Measurements from ENCODE around the gene PNMA6F. TPM values are rescaled to one million over a fixed set of nuclear protein-coding genes. Genes with fewer than 3 reads are reported as not detected.

Gene PNMA6F
- total RNA-seq, 1 donor from 2014 or later: not detected

DNA sequence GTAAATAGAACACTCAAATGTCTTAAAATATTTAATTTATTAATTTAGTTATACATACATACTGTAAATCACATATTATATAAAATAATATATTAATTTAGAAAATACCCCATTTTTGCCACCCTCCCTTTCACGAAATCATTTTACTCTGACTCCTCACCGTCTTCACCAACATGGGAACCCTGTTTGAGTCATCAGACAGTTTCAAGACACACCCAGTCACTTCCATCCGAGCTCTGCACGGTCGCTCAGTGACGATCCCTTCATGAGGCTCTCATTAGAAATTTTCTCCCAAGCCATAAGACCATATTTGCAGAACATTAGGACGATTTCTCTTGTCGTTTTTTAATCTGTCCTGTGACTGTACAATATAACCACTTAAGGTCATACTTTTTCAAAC is 26.9 kb upstream of the PNMA6F start:
- Histone ChIP-seq H2AFZ (replicated peaks) (no peak overlapping the region), H4K20me1 (ENCODE audit: low read depth) (no peaks in the 10 kb centered on the region), H3K79me2 (ENCODE audit: low read depth) (no peaks in the 10 kb centered on the region), H3K36me3 (no peaks in the 10 kb centered on the region), H3K27me3 (no peaks in the 10 kb centered on the region), H3K4me3 (no peak overlapping the region), H3F3A (ENCODE audit: low read depth) (no peaks in the 10 kb centered on the region), H3K9ac (no peak overlapping the region), H3K4me1 (no peaks in the 10 kb centered on the region), H3K27ac (no peak overlapping the region), H3K9me3 (ENCODE audit: low read depth) (no peaks in the 10 kb centered on the region), H3K4me2 (no peak overlapping the region)
- Mint-ChIP-seq H3K27me3 (ENCODE audit: insufficient read depth, low read depth) (peaks cover 2% of the 10 kb centered on the region), H3K4me3 (no peak overlapping the region), H3K9me3 (peaks cover 24% of the 10 kb centered on the region), H3K4me1 (no peaks in the 10 kb centered on the region), H3K36me3 (peaks cover 27% of the 10 kb centered on the region), H3K27ac (no peak overlapping the region)
- TF ChIP-seq EZH2 (IDR thresholded peaks at IDR 0.05) (no peak), EZH2phosphoT487 (IDR thresholded peaks at IDR 0.05) (no peak)
- TF ChIP-seq, protein P1, sequence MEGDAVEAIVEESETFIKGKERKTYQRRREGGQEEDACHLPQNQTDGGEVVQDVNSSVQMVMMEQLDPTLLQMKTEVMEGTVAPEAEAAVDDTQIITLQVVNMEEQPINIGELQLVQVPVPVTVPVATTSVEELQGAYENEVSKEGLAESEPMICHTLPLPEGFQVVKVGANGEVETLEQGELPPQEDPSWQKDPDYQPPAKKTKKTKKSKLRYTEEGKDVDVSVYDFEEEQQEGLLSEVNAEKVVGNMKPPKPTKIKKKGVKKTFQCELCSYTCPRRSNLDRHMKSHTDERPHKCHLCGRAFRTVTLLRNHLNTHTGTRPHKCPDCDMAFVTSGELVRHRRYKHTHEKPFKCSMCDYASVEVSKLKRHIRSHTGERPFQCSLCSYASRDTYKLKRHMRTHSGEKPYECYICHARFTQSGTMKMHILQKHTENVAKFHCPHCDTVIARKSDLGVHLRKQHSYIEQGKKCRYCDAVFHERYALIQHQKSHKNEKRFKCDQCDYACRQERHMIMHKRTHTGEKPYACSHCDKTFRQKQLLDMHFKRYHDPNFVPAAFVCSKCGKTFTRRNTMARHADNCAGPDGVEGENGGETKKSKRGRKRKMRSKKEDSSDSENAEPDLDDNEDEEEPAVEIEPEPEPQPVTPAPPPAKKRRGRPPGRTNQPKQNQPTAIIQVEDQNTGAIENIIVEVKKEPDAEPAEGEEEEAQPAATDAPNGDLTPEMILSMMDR (IDR thresholded peaks at IDR 0.05): no peak
- no peak for DNase-seq (ENCODE audit: low spot score)

DNA sequence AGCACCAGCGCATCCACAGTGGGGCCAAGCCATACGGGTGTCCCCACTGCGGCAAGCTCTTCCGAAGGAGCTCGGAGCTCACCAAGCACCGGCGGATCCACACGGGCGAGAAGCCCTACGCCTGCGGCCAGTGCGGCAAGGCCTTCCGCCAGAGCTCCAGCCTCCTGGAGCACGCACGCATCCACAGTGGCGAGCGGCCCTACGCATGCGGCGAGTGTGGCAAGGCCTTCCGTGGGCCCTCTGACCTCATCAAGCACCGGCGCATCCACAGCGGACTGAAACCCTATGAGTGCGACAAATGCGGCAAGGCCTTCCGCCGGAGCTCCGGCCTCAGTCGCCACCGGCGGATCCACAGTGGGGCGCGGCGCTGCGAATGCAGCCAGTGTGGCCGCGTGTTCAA is 26.0 kb upstream of the PNMA6F start:
- Histone ChIP-seq H2AFZ (replicated peaks) (no peak overlapping the region), H3K36me3 (no peaks in the 10 kb centered on the region), H3K27ac (no peak overlapping the region), H3K4me1 (no peaks in the 10 kb centered on the region), H3K79me2 (ENCODE audit: low read depth) (no peaks in the 10 kb centered on the region), H4K20me1 (ENCODE audit: low read depth) (no peaks in the 10 kb centered on the region), H3K9ac (no peak overlapping the region), H3K27me3 (no peaks in the 10 kb centered on the region), H3K4me2 (no peak overlapping the region), H3K9me3 (ENCODE audit: low read depth) (no peaks in the 10 kb centered on the region), H3F3A (ENCODE audit: low read depth) (no peaks in the 10 kb centered on the region), H3K4me3 (no peak overlapping the region)
- Mint-ChIP-seq H3K27me3 (ENCODE audit: insufficient read depth, low read depth) (peaks cover 2% of the 10 kb centered on the region), H3K9me3 (peaks cover 24% of the 10 kb centered on the region), H3K36me3 (peaks cover 27% of the 10 kb centered on the region), H3K4me3 (no peak overlapping the region), H3K27ac (no peak overlapping the region), H3K4me1 (no peaks in the 10 kb centered on the region)
- DNase-seq (ENCODE audit: low spot score): no peak
- TF ChIP-seq EZH2phosphoT487 (IDR thresholded peaks at IDR 0.05) (no peak), EZH2 (IDR thresholded peaks at IDR 0.05) (no peak)
- TF ChIP-seq, protein P1 (IDR thresholded peaks at IDR 0.05): no peak

DNA sequence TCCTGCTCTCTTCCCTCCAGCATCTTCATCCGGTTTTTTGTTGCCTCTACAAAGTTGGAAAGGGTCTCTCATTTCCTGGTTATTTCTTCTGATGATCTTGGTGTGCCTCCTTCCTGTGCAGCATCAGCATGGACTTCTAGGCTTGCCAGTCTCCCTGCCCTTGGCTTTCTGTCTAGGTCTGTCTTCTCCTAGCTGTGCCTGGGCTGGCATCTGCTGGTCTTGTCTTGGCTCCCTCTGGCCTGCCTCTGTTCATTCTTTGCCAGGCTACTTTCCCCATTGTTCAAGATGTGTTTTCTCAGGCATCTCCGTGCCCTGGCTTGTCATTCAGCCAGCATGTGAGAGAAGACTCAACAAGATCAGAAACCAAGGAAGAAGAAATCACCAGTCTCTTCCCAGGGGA is 22.1 kb upstream of the PNMA6F start:
- H3F3A ChIP-seq (ENCODE audit: low read depth): no peaks in the 10 kb centered on the region
- TF ChIP-seq EZH2phosphoT487 (IDR thresholded peaks at IDR 0.05): no peak
- TF ChIP-seq, protein P1 (IDR thresholded peaks at IDR 0.05): no peak
- TF ChIP-seq EZH2 (IDR thresholded peaks at IDR 0.05): no peak
- Mint-ChIP-seq H3K4me3 (no peak overlapping the region), H3K9me3 (peaks cover 19% of the 10 kb centered on the region), H3K36me3 (peaks cover 32% of the 10 kb centered on the region), H3K27ac (no peak overlapping the region), H3K4me1 (no peaks in the 10 kb centered on the region), H3K27me3 (ENCODE audit: insufficient read depth, low read depth) (peaks cover 2% of the 10 kb centered on the region)
- no peak for DNase-seq (ENCODE audit: low spot score)
- H3K27ac ChIP-seq: no peak overlapping the region
- H3K4me2 ChIP-seq: no peak overlapping the region
- no peak overlapping the region for H3K4me3 ChIP-seq
- peaks cover 6% of the 10 kb centered on the region for H3K79me2 ChIP-seq (ENCODE audit: low read depth)
- no peak overlapping the region for H2AFZ ChIP-seq (replicated peaks)
- no peaks in the 10 kb centered on the region for H3K4me1 ChIP-seq
- H3K36me3 ChIP-seq: peaks cover 3% of the 10 kb centered on the region
- H4K20me1 ChIP-seq (ENCODE audit: low read depth): peaks cover 4% of the 10 kb centered on the region
- no peaks in the 10 kb centered on the region for H3K27me3 ChIP-seq
- H3K9me3 ChIP-seq (ENCODE audit: low read depth): no peaks in the 10 kb centered on the region
- no peak overlapping the region for H3K9ac ChIP-seq

All from neural progenitor cell (in vitro differentiated cells).